ENCODE data around the gene FAM120AOS.

Gene FAM120AOS

DNA sequence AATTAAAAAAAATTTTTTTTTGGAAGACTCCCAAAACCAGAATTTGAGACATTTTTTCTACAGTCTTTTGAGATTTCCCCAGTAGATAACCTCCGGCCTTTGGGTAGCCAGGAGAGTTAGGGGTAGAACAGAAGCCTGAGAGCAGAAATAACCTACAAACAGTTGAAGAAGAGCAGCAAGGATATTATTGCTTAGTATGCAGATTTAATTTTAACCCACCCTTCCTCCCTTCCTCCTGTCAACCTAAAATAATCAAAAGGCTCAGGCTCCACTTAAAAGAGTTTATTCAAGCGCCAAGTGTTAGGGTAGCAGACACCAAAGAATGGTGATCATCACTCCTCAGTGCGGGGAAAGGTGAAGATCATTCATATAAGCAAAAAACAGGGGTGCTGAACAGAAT, 19.3 kb downstream of the FAM120AOS start:
- H3K4me2 ChIP-seq (ENCODE audit: low read length, poor library complexity, severe bottlenecking), result no peak overlapping the region
- no peaks in the 10 kb centered on the region for H3K9me3 ChIP-seq (ENCODE audit: control insufficient read depth, low read length)
- no peak overlapping the region for H4K8ac ChIP-seq (ENCODE audit: low read length)
- H3K27me3 ChIP-seq (ENCODE audit: control insufficient read depth in 1 of 2, insufficient read depth in 1 of 2, low read length in 2 of 2), result no peaks in the 10 kb centered on the region
- no peaks in the 10 kb centered on the region for H3K36me3 ChIP-seq (ENCODE audit: control insufficient read depth in 1 of 2, insufficient read depth in 2 of 2, low read depth in 1 of 2, low read length in 2 of 2)
- H3K4me1 ChIP-seq (ENCODE audit: control insufficient read depth, insufficient read depth, low read depth, low read length), result no peaks in the 10 kb centered on the region
- H3K14ac ChIP-seq (ENCODE audit: low read length in 2 of 2), result no peak overlapping the region
- H3K4ac ChIP-seq (ENCODE audit: low read depth in 1 of 2, low read length in 2 of 2), result no peak overlapping the region
- H2BK12ac ChIP-seq (ENCODE audit: low read length in 2 of 2), result no peak overlapping the region
- no peak overlapping the region for H2BK15ac ChIP-seq (ENCODE audit: low read depth, poor library complexity, severe bottlenecking)
- WGBS, result 91% methylated on average over 2 of the region's 3 CpGs
- H3K79me1 ChIP-seq (replicated peaks; ENCODE audit: low read length, poor library complexity, severe bottlenecking), result no peaks in the 10 kb centered on the region
- no peak overlapping the region for H2AFZ ChIP-seq (ENCODE audit: low read depth, low read length)
- no peak overlapping the region for H3K23ac ChIP-seq (ENCODE audit: low read length in 2 of 2)
- no peak overlapping the region for H2AK5ac ChIP-seq (ENCODE audit: low read length, severe bottlenecking)
- no peak overlapping the region for H2BK5ac ChIP-seq (ENCODE audit: low read depth, low read length, poor library complexity, severe bottlenecking)
- no peak overlapping the region for H4K91ac ChIP-seq (ENCODE audit: low read length)
- H2BK120ac ChIP-seq (ENCODE audit: low read depth, low read length), result no peak overlapping the region
- H3K4me3 ChIP-seq (ENCODE audit: insufficient read depth in 1 of 2, low read depth in 1 of 2, low read length in 2 of 2), result no peak overlapping the region
- no peak overlapping the region for H3K9ac ChIP-seq (ENCODE audit: low read length)
- DNase-seq, result no peak
- H3K27ac ChIP-seq (ENCODE audit: low read length, poor library complexity, severe bottlenecking), result no peak overlapping the region
- no peak overlapping the region for H3K18ac ChIP-seq (ENCODE audit: low read depth in 1 of 2, low read length in 2 of 2)

DNA sequence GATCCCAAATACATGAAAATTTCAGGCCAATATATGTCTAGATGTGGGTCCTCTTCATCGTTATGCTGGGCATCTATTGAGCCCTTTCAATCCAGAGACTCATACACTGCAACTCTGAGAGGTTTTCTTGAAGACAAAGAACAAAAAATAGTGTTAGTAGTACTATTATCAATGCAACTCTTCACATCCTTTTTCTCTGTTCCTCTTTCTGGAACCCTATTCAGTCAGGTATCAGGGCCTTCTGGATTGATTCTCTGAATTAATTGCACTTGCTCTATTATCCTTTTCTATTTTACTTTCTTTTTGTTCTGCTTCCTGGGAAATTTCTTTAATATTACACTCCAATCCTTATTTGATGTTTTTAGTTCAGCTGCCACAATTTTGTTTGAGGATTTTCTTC, 20.4 kb downstream of the FAM120AOS start:
- H3K36me3 ChIP-seq (ENCODE audit: control insufficient read depth in 1 of 2, insufficient read depth in 2 of 2, low read depth in 1 of 2, low read length in 2 of 2), result no peaks in the 10 kb centered on the region
- H2AFZ ChIP-seq (ENCODE audit: low read depth, low read length), result no peak overlapping the region
- no peak overlapping the region for H2BK120ac ChIP-seq (ENCODE audit: low read depth, low read length)
- H3K14ac ChIP-seq (ENCODE audit: low read length in 2 of 2), result no peak overlapping the region
- WGBS, result no CpG with 5 or more reads among the region's 1 CpG
- no peak for DNase-seq
- no peak overlapping the region for H2BK15ac ChIP-seq (ENCODE audit: low read depth, poor library complexity, severe bottlenecking)
- H3K23ac ChIP-seq (ENCODE audit: low read length in 2 of 2), result no peak overlapping the region
- H3K4me3 ChIP-seq (ENCODE audit: insufficient read depth in 1 of 2, low read depth in 1 of 2, low read length in 2 of 2), result no peak overlapping the region
- H3K9me3 ChIP-seq (ENCODE audit: control insufficient read depth, low read length), result no peaks in the 10 kb centered on the region
- H4K91ac ChIP-seq (ENCODE audit: low read length), result no peak overlapping the region
- H2BK12ac ChIP-seq (ENCODE audit: low read length in 2 of 2), result no peak overlapping the region
- H3K18ac ChIP-seq (ENCODE audit: low read depth in 1 of 2, low read length in 2 of 2), result no peak overlapping the region
- H3K4ac ChIP-seq (ENCODE audit: low read depth in 1 of 2, low read length in 2 of 2), result no peak overlapping the region
- no peak overlapping the region for H3K9ac ChIP-seq (ENCODE audit: low read length)
- H3K4me2 ChIP-seq (ENCODE audit: low read length, poor library complexity, severe bottlenecking), result no peak overlapping the region
- H3K4me1 ChIP-seq (ENCODE audit: control insufficient read depth, insufficient read depth, low read depth, low read length), result no peaks in the 10 kb centered on the region
- H4K8ac ChIP-seq (ENCODE audit: low read length), result no peak overlapping the region
- no peak overlapping the region for H2BK5ac ChIP-seq (ENCODE audit: low read depth, low read length, poor library complexity, severe bottlenecking)
- H2AK5ac ChIP-seq (ENCODE audit: low read length, severe bottlenecking), result no peak overlapping the region
- no peak overlapping the region for H3K27ac ChIP-seq (ENCODE audit: low read length, poor library complexity, severe bottlenecking)
- peaks cover 0 to 1% of the 10 kb centered on the region in 2 experiments for H3K27me3 ChIP-seq (ENCODE audit: control insufficient read depth in 1 of 2, insufficient read depth in 1 of 2, low read length in 2 of 2)
- H3K79me1 ChIP-seq (replicated peaks; ENCODE audit: low read length, poor library complexity, severe bottlenecking), result no peaks in the 10 kb centered on the region

DNA sequence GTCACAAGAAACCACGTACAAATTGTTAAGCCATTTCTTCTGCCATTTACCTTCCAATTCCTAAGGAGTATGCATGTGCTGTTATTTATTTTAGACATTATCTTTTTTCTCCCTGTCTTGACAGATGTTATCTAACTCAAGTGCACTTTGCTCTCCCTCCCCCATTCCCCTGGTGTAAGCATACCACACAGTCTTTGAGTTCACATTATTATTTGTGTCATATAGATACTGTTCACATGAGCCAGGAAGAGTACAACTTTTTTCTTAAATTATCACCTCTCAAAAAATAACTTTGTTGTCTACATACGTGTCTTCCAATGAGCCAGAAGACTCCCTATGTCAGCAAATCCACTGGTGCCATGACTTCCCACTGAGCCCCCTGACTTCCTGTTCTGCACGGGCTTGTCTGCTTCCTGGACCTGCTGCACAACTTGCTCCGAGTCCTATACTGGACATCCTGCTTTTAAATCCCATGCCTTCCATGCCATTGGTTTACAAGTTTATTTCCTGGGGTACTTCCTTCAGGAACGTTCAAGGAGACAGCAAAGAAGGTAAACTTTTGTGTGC, 21.8 kb downstream of the FAM120AOS start:
- Histone ChIP-seq H2BK15ac (ENCODE audit: low read depth, poor library complexity, severe bottlenecking) (no peak overlapping the region), H2BK120ac (ENCODE audit: low read depth, low read length) (no peak overlapping the region), H3K14ac (ENCODE audit: low read length in 2 of 2) (no peak overlapping the region), H3K4me2 (ENCODE audit: low read length, poor library complexity, severe bottlenecking) (no peak overlapping the region), H3K36me3 (ENCODE audit: control insufficient read depth in 1 of 2, insufficient read depth in 2 of 2, low read depth in 1 of 2, low read length in 2 of 2) (no peaks in the 10 kb centered on the region), H3K27ac (ENCODE audit: low read length, poor library complexity, severe bottlenecking) (no peak overlapping the region), H2BK5ac (ENCODE audit: low read depth, low read length, poor library complexity, severe bottlenecking) (no peak overlapping the region), H4K8ac (ENCODE audit: low read length) (no peak overlapping the region), H2BK12ac (ENCODE audit: low read length in 2 of 2) (no peak overlapping the region), H3K4me3 (ENCODE audit: insufficient read depth in 1 of 2, low read depth in 1 of 2, low read length in 2 of 2) (no peak overlapping the region), H2AFZ (ENCODE audit: low read depth, low read length) (peak overlapping the region; percentile 49), H3K27me3 (ENCODE audit: control insufficient read depth in 1 of 2, insufficient read depth in 1 of 2, low read length in 2 of 2) (peaks cover 0 to 3% of the 10 kb centered on the region in 2 experiments), H3K4me1 (ENCODE audit: control insufficient read depth, insufficient read depth, low read depth, low read length) (no peaks in the 10 kb centered on the region), H3K4ac (ENCODE audit: low read depth in 1 of 2, low read length in 2 of 2) (no peak overlapping the region), H2AK5ac (ENCODE audit: low read length, severe bottlenecking) (no peak overlapping the region), H3K23ac (ENCODE audit: low read length in 2 of 2) (no peak overlapping the region), H3K18ac (ENCODE audit: low read depth in 1 of 2, low read length in 2 of 2) (no peak overlapping the region), H3K9ac (ENCODE audit: low read length) (no peak overlapping the region), H3K79me1 (replicated peaks; ENCODE audit: low read length, poor library complexity, severe bottlenecking) (no peaks in the 10 kb centered on the region), H4K91ac (ENCODE audit: low read length) (no peak overlapping the region), H3K9me3 (ENCODE audit: control insufficient read depth, low read length) (no peaks in the 10 kb centered on the region)
- 39% methylated on average over 4 of the region's 5 CpGs for WGBS
- no peak for DNase-seq

DNA sequence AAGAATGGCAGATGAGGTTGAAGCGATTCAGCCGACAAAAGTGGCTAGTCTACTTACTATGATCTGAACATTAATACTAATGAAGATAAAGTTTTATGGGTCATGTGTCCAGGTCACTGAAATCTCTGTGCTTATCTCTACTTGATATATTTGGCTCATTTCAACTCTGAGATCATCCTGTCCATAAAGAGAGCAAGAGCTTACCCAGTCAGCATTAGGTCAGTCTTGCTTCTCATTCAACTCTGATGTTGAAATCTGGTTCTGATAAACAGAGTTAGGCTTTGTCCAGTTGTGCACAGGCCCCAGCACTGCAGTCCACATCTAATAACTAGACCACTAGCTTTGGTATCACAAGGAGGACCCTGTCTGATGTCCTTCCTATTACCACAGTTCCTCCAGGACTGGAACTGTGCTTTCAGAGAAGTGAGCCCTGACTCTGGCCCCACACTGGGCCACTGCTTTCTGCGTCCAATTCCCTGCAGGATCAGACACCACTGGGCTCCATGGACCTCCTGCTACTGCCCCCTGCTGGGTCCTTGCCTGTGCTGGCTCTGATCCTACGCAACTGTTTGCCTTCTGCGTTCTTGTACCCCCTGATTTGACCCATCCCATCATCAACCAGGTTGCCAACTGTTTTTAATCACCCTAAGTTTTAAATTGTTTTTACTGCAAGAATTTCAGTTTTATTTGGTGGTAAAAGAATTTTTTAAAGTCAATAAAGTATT, 25.6 kb downstream of the FAM120AOS start:
- H3K9me3 ChIP-seq (ENCODE audit: control insufficient read depth, low read length), result no peaks in the 10 kb centered on the region
- WGBS, result 73% methylated on average over 2 of the region's 5 CpGs

More for the DNA sequence above, 25.6 kb downstream of the FAM120AOS start:
- no peak overlapping the region for H3K9ac ChIP-seq (ENCODE audit: low read length)
- H3K14ac ChIP-seq (ENCODE audit: low read length in 2 of 2), result no peak overlapping the region
- H3K79me1 ChIP-seq (replicated peaks; ENCODE audit: low read length, poor library complexity, severe bottlenecking), result no peaks in the 10 kb centered on the region
- no peak overlapping the region for H3K18ac ChIP-seq (ENCODE audit: low read depth in 1 of 2, low read length in 2 of 2)
- no peaks in the 10 kb centered on the region for H3K36me3 ChIP-seq (ENCODE audit: control insufficient read depth in 1 of 2, insufficient read depth in 2 of 2, low read depth in 1 of 2, low read length in 2 of 2)
- no peak overlapping the region for H3K4me3 ChIP-seq (ENCODE audit: insufficient read depth in 1 of 2, low read depth in 1 of 2, low read length in 2 of 2)
- H2BK120ac ChIP-seq (ENCODE audit: low read depth, low read length), result no peak overlapping the region
- H3K23ac ChIP-seq (ENCODE audit: low read length in 2 of 2), result no peak overlapping the region
- no peak overlapping the region for H2BK12ac ChIP-seq (ENCODE audit: low read length in 2 of 2)
- H2AK5ac ChIP-seq (ENCODE audit: low read length, severe bottlenecking), result no peak overlapping the region
- no peak overlapping the region for H2BK5ac ChIP-seq (ENCODE audit: low read depth, low read length, poor library complexity, severe bottlenecking)
- H4K8ac ChIP-seq (ENCODE audit: low read length), result no peak overlapping the region
- H3K27me3 ChIP-seq (ENCODE audit: control insufficient read depth in 1 of 2, insufficient read depth in 1 of 2, low read length in 2 of 2), result peaks cover 3 to 5% of the 10 kb centered on the region in 2 experiments
- DNase-seq, result no peak
- no peak overlapping the region for H3K27ac ChIP-seq (ENCODE audit: low read length, poor library complexity, severe bottlenecking)
- no peaks in the 10 kb centered on the region for H3K4me1 ChIP-seq (ENCODE audit: control insufficient read depth, insufficient read depth, low read depth, low read length)
- no peak overlapping the region for H3K4ac ChIP-seq (ENCODE audit: low read depth in 1 of 2, low read length in 2 of 2)
- H2BK15ac ChIP-seq (ENCODE audit: low read depth, poor library complexity, severe bottlenecking), result no peak overlapping the region
- H3K4me2 ChIP-seq (ENCODE audit: low read length, poor library complexity, severe bottlenecking), result no peak overlapping the region
- no peak overlapping the region for H2AFZ ChIP-seq (ENCODE audit: low read depth, low read length)
- no peak overlapping the region for H4K91ac ChIP-seq (ENCODE audit: low read length)

Data from mesenchymal stem cell (in vitro differentiated cells and primary cell).